Measurements from ENCODE around the gene ARHGAP33.

The ARHGAP33 gene

GRCh38 chr19:35777086-35777841 is 1.9 kb downstream of the ARHGAP33 start:
- no peak for DNase-seq (ENCODE audit: low read depth)

- no peak for DNase-seq (ENCODE audit: low read depth)
These were observed 2.6 kb downstream of the ARHGAP33 start for GRCh38 chr19:35777961-35778360.

- DNase-seq (ENCODE audit: low read depth) = no peak
These were observed 3.7 kb downstream of the ARHGAP33 start for GRCh38 chr19:35779033-35779432.

GRCh38 chr19:35780058-35780457 is 4.7 kb downstream of the ARHGAP33 start:
- DNase-seq (ENCODE audit: low read depth) = no peak

GRCh38 chr19:35780717-35781116 is 5.4 kb downstream of the ARHGAP33 start:
- no peak for DNase-seq (ENCODE audit: low read depth)

GRCh38 chr19:35781650-35782049 is 6.3 kb downstream of the ARHGAP33 start:
- no peak for DNase-seq (ENCODE audit: low read depth)

- no peak for DNase-seq (ENCODE audit: low read depth)
These were observed 7.2 kb downstream of the ARHGAP33 start for GRCh38 chr19:35782589-35782988.

GRCh38 chr19:35783469-35784434 is 8.4 kb downstream of the ARHGAP33 start:
- DNase-seq (ENCODE audit: low read depth) = no peak

- no peak for DNase-seq (ENCODE audit: low read depth)
These were observed 9.4 kb downstream of the ARHGAP33 start for GRCh38 chr19:35784503-35785338.

GRCh38 chr19:35785339-35785627 is 9.9 kb downstream of the ARHGAP33 start:
- DNase-seq (ENCODE audit: low read depth) = no peak

GRCh38 chr19:35786299-35787160 is 11.2 kb downstream of the ARHGAP33 start:
- DNase-seq (ENCODE audit: low read depth) = no peak

GRCh38 chr19:35787227-35787799 is 11.9 kb downstream of the ARHGAP33 start:
- no peak for DNase-seq (ENCODE audit: low read depth)

- DNase-seq (ENCODE audit: low read depth) = no peak
These were observed 13.0 kb downstream of the ARHGAP33 start for GRCh38 chr19:35788205-35788960.

- no peak for DNase-seq (ENCODE audit: low read depth)
These were observed 14.0 kb downstream of the ARHGAP33 start for GRCh38 chr19:35789195-35789977.

- DNase-seq (ENCODE audit: low read depth) = no peak
These were observed 14.9 kb downstream of the ARHGAP33 start for GRCh38 chr19:35789978-35790944.

- DNase-seq (ENCODE audit: low read depth) = no peak
These were observed 15.8 kb downstream of the ARHGAP33 start for GRCh38 chr19:35790981-35791813.

- no peak for DNase-seq (ENCODE audit: low read depth)
These were observed 16.5 kb downstream of the ARHGAP33 start for GRCh38 chr19:35791814-35792279.

Data from fibroblast of gingiva (primary cell).